ENCODE measurements around the gene TAS2R41. TPM values are rescaled to one million over a fixed set of nuclear protein-coding genes. Genes with fewer than 3 reads are reported as not detected.

The TAS2R41 gene
- total and polyA plus RNA-seq, 2 of the 13 experiments (the other 11 are each of a cell fraction or from before 2014, with no cell fraction given), result not detected

DNA sequence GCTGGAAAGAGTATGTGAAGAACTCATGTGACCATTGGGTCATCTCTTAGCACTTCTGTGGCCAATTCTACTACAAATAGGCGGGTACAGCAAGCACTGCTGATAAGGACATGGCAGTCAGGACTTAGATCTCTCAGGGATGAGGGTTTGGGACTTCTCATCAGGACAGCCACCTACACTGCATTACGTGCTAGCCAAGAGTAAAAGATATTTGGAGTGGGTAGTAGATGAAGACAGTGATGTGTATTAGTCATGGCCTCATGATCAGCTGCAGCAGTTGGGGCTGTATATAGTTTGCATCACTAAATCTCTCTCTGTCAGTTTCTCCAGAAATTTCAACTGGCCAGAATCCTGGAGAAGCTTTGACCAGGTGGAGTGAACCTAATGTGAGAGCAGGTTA, 25.2 kb upstream of the TAS2R41 start:
- no peak overlapping the region for H3K4me2 ChIP-seq (ENCODE audit: low read depth, low read length)
- ATAC-seq (no peak), DNase-seq (ENCODE audit: low spot score) (no peak), FAIRE-seq (no peak)
- ChIA-PET CTCF (ENCODE audit: low intra/inter-chr PET ratio, low total read pairs) (no interaction called here), POLR2A (no interaction called here)
- TF ChIP-seq DMAP1 (CRISPR knock-in tag; IDR thresholded peaks at IDR 0.05) (no peak), TRIM24 (CRISPR knock-in tag; IDR thresholded peaks at IDR 0.05) (no peak), SAFB2 (CRISPR knock-in tag; IDR thresholded peaks at IDR 0.05; ENCODE audit: borderline replicate concordance, low read depth) (no peak), TBL1XR1 (IDR thresholded peaks at IDR 0.05; ENCODE audit: borderline replicate concordance, low read length, partially characterized antibody) (no peak), ZNF225 (CRISPR knock-in tag; IDR thresholded peaks at IDR 0.05) (no peak), GFI1 (CRISPR knock-in tag; IDR thresholded peaks at IDR 0.05; ENCODE audit: borderline replicate concordance) (no peak), MTA1 (CRISPR knock-in tag; IDR thresholded peaks at IDR 0.05; ENCODE audit: borderline replicate concordance) (no peak), MTF2 (CRISPR knock-in tag; IDR thresholded peaks at IDR 0.05; ENCODE audit: borderline replicate concordance) (no peak), SOX5 (CRISPR knock-in tag; IDR thresholded peaks at IDR 0.05; ENCODE audit: borderline replicate concordance) (no peak), U2AF1 (optimal IDR thresholded peaks at IDR 0.05; ENCODE audit: low read depth, low read length) (no peak), FOXA1 (IDR thresholded peaks at IDR 0.05) (no peak), FOXA1 (CRISPR knock-in tag; IDR thresholded peaks at IDR 0.05) (no peak), KLF16 (CRISPR knock-in tag; IDR thresholded peaks at IDR 0.05) (no peak)
- TF ChIP-seq, protein P1, sequence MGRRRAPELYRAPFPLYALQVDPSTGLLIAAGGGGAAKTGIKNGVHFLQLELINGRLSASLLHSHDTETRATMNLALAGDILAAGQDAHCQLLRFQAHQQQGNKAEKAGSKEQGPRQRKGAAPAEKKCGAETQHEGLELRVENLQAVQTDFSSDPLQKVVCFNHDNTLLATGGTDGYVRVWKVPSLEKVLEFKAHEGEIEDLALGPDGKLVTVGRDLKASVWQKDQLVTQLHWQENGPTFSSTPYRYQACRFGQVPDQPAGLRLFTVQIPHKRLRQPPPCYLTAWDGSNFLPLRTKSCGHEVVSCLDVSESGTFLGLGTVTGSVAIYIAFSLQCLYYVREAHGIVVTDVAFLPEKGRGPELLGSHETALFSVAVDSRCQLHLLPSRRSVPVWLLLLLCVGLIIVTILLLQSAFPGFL (CRISPR knock-in tag; IDR thresholded peaks at IDR 0.05), result no peak
- TF ChIP-seq, protein P2, sequence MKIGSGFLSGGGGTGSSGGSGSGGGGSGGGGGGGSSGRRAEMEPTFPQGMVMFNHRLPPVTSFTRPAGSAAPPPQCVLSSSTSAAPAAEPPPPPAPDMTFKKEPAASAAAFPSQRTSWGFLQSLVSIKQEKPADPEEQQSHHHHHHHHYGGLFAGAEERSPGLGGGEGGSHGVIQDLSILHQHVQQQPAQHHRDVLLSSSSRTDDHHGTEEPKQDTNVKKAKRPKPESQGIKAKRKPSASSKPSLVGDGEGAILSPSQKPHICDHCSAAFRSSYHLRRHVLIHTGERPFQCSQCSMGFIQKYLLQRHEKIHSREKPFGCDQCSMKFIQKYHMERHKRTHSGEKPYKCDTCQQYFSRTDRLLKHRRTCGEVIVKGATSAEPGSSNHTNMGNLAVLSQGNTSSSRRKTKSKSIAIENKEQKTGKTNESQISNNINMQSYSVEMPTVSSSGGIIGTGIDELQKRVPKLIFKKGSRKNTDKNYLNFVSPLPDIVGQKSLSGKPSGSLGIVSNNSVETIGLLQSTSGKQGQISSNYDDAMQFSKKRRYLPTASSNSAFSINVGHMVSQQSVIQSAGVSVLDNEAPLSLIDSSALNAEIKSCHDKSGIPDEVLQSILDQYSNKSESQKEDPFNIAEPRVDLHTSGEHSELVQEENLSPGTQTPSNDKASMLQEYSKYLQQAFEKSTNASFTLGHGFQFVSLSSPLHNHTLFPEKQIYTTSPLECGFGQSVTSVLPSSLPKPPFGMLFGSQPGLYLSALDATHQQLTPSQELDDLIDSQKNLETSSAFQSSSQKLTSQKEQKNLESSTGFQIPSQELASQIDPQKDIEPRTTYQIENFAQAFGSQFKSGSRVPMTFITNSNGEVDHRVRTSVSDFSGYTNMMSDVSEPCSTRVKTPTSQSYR (CRISPR knock-in tag; IDR thresholded peaks at IDR 0.05; ENCODE audit: borderline replicate concordance), result no peak
- TF ChIP-seq, protein P3, sequence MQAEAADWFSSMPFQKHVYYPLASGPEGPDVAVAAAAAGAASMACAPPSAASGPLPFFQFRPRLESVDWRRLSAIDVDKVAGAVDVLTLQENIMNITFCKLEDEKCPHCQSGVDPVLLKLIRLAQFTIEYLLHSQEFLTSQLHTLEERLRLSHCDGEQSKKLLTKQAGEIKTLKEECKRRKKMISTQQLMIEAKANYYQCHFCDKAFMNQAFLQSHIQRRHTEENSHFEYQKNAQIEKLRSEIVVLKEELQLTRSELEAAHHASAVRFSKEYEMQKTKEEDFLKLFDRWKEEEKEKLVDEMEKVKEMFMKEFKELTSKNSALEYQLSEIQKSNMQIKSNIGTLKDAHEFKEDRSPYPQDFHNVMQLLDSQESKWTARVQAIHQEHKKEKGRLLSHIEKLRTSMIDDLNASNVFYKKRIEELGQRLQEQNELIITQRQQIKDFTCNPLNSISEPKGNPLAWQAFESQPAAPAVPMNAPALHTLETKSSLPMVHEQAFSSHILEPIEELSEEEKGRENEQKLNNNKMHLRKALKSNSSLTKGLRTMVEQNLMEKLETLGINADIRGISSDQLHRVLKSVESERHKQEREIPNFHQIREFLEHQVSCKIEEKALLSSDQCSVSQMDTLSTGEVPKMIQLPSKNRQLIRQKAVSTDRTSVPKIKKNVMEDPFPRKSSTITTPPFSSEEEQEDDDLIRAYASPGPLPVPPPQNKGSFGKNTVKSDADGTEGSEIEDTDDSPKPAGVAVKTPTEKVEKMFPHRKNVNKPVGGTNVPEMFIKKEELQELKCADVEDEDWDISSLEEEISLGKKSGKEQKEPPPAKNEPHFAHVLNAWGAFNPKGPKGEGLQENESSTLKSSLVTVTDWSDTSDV (CRISPR knock-in tag; IDR thresholded peaks at IDR 0.05), result no peak
- TF ChIP-seq, protein P4, sequence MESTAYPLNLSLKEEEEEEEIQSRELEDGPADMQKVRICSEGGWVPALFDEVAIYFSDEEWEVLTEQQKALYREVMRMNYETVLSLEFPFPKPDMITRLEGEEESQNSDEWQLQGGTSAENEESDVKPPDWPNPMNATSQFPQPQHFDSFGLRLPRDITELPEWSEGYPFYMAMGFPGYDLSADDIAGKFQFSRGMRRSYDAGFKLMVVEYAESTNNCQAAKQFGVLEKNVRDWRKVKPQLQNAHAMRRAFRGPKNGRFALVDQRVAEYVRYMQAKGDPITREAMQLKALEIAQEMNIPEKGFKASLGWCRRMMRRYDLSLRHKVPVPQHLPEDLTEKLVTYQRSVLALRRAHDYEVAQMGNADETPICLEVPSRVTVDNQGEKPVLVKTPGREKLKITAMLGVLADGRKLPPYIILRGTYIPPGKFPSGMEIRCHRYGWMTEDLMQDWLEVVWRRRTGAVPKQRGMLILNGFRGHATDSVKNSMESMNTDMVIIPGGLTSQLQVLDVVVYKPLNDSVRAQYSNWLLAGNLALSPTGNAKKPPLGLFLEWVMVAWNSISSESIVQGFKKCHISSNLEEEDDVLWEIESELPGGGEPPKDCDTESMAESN (CRISPR knock-in tag; conservative IDR thresholded peaks at IDR 0.05), result no peak
- intact Hi-C loops (cut with micrococcal nuclease; ENCODE audit: unreplicated experiment), result no loop called here
- no peaks in the 10 kb centered on the region for H3K9me3 ChIP-seq (ENCODE audit: low read length)
- BruUV-seq (replicated peaks), result no TSS peak
- H3K9ac ChIP-seq (ENCODE audit: insufficient read depth, low read depth, low read length), result no peak overlapping the region
- H3K4me3 ChIP-seq (replicated peaks in 1 of 3; ENCODE audit: insufficient read depth in 1 of 3, low read depth in 2 of 3, low read length in 3 of 3), result no peak overlapping the region
- in situ Hi-C loops (cut with HindIII; ENCODE audit: extremely low pct_ligation_motif_present, low pct_unique_long_range_greater_than_20kb), result no loop called here
- H3K27ac ChIP-seq (ENCODE audit: extremely low read length, insufficient read depth, low read length), result no peak overlapping the region
- H3K27me3 ChIP-seq (ENCODE audit: control insufficient read depth in 1 of 2, insufficient read depth in 2 of 2, low read length in 2 of 2), result no peaks in the 10 kb centered on the region
- H3K4me1 ChIP-seq (ENCODE audit: insufficient read depth, low read length), result no peaks in the 10 kb centered on the region
- no peaks in the 10 kb centered on the region for H3K36me3 ChIP-seq (replicated peaks in 1 of 2; ENCODE audit: control insufficient read depth in 1 of 2, insufficient read depth in 2 of 2, low read length in 2 of 2)
- H3K79me2 ChIP-seq (ENCODE audit: insufficient read depth, low read length), result no peaks in the 10 kb centered on the region
- no peak overlapping the region for H2AFZ ChIP-seq (ENCODE audit: low read length)
- WGBS (ENCODE audit: low lambda C conversion rate), result 0% methylated on average over 2 of the region's 2 CpGs
- no peaks in the 10 kb centered on the region for H4K20me1 ChIP-seq (ENCODE audit: insufficient read depth, low read length)
